Common myeloid progenitor, CD34-positive (primary cell): ENCODE data around the gene TAPT1.

Source experiments
- CTCF ChIA-PET: fragments of 350-600 bp; sonication (Branson Sonifier 250); formaldehyde crosslinking; loops from one replicate; lab custom pipeline; 2021; ENCODE audit warnings: antibody characterized with exemption; lab: Charles Lee
- POLR2A ChIA-PET: fragments of 350-600 bp; sonication (Branson Sonifier 250); formaldehyde crosslinking; loops from one replicate; lab custom pipeline; 2021; ENCODE audit warnings: antibody characterized with exemption; lab: Charles Lee
- DNase-seq, 3 donors: peaks; one replicate each; pipeline versions ENCODE4 v3.0.0 to v3.0.0-alpha.2; 2013
- H3K27ac ChIP-seq, 2 experiments: 1 replicate in 1 of 2; 2 replicates in 1 of 2; pipeline ENCODE4 v1.7.0; 2013; ENCODE audit warnings: inconsistent platforms in 2 of 2, low read length in 2 of 2, mild to moderate bottlenecking in 2 of 2, low read depth in 1 of 2, moderate library complexity in 1 of 2; ENCODE audit not compliant: severe bottlenecking in 2 of 2, insufficient read depth in 1 of 2, poor library complexity in 1 of 2
- H3K27me3 ChIP-seq, 5 experiments: replicated peaks in 2 of 5; 1 replicate in 3 of 5; 2 replicates in 2 of 5; pipeline versions ENCODE4 v1.6.1 to v1.7.0; 2013; ENCODE audit warnings: low read length in 4 of 5, mild to moderate bottlenecking in 2 of 5, moderate library complexity in 2 of 5, inconsistent platforms in 1 of 5; ENCODE audit not compliant: insufficient read depth in 5 of 5, control insufficient read depth in 4 of 5
- H3K36me3 ChIP-seq, 4 experiments: 1 replicate in 2 of 4; 2 replicates in 2 of 4; pipeline versions ENCODE4 v1.6.1 to v1.7.0; 2013; ENCODE audit warnings: low read length in 3 of 4, control low read depth in 1 of 4, mild to moderate bottlenecking in 1 of 4; ENCODE audit not compliant: control insufficient read depth in 4 of 4, insufficient read depth in 4 of 4
- H3K4me1 ChIP-seq, 4 experiments: 1 replicate in 3 of 4; 2 replicates in 1 of 4; pipeline versions ENCODE4 v1.6.1 to v1.7.1; 2013; ENCODE audit warnings: low read length in 3 of 4, mild to moderate bottlenecking in 3 of 4, control low read depth in 1 of 4, inconsistent platforms in 1 of 4, moderate library complexity in 1 of 4; ENCODE audit not compliant: control insufficient read depth in 4 of 4, insufficient read depth in 4 of 4; ENCODE audit errors: control extremely low read depth in 1 of 4
- H3K4me3 ChIP-seq, 7 experiments: 1 replicate in 4 of 7; 2 replicates in 3 of 7; pipeline versions ENCODE4 v1.5.1 to v1.7.0; 2013; ENCODE audit warnings: mild to moderate bottlenecking in 7 of 7, low read length in 6 of 7, moderate library complexity in 6 of 7, inconsistent platforms in 2 of 7, low read depth in 2 of 7, control low read depth in 1 of 7; ENCODE audit not compliant: insufficient read depth in 4 of 7, control insufficient read depth in 1 of 7; ENCODE audit errors: extremely low read depth in 1 of 7
- H3K9me3 ChIP-seq, 5 experiments: 1 replicate in 4 of 5; 2 replicates in 1 of 5; pipeline versions ENCODE4 v1.6.1 to v1.7.1; 2013; ENCODE audit warnings: low read length in 4 of 5, mild to moderate bottlenecking in 2 of 5, inconsistent platforms in 1 of 5, low read depth in 1 of 5, moderate library complexity in 1 of 5; ENCODE audit not compliant: control insufficient read depth in 4 of 5, insufficient read depth in 2 of 5; ENCODE audit errors: control extremely low read depth in 1 of 5
- WGBS: methylation state at CpG from one replicate; pipeline ENCODE4 v1.1.5; 2013; ENCODE audit not compliant: insufficient coverage; 5-methylcytosine and 5-hydroxymethylcytosine counted together

TAPT1 gene

GRCh38 chr4:16159286-16159685 lies 67.0 kb downstream of the TAPT1 start:
- 100% methylated on average over 3 of the region's 3 CpGs for WGBS
- CTCF ChIA-PET, result interaction anchor here (1.1 to 1.8 kb wide), 2 partner anchors 10 to 147 kb away, joined by 3 to 4 read pairs; no protein-coding TSS in a partner anchor
- no peaks in the 10 kb centered on the region for H3K9me3 ChIP-seq
- no peak overlapping the region for H3K27ac ChIP-seq
- H3K27me3 ChIP-seq, result no peaks in the 10 kb centered on the region
- DNase-seq, result no peak
- POLR2A ChIA-PET, result no interaction called here
- H3K36me3 ChIP-seq, result peaks cover 4 to 29% (median 16%) of the 10 kb centered on the region in 4 experiments
- H3K4me1 ChIP-seq, result peaks cover 0 to 24% (median 7%) of the 10 kb centered on the region in 4 experiments
- H3K4me3 ChIP-seq, result no peak overlapping the region

GRCh38 chr4:16158504-16158852 lies 67.8 kb downstream of the TAPT1 start:
- 85% methylated on average over 3 of the region's 3 CpGs for WGBS
- Histone ChIP-seq H3K36me3 (peaks cover 3 to 21% (median 10%) of the 10 kb centered on the region in 4 experiments), H3K4me3 (no peak overlapping the region), H3K4me1 (peaks cover 0 to 24% (median 7%) of the 10 kb centered on the region in 4 experiments), H3K9me3 (no peaks in the 10 kb centered on the region), H3K27me3 (no peaks in the 10 kb centered on the region), H3K27ac (no peak overlapping the region)
- DNase-seq, result no peak
- ChIA-PET CTCF (interaction anchor here (1.1 to 1.9 kb wide), 6 partner anchors 9 to 146 kb away, joined by 3 to 6 read pairs (median 4); no protein-coding TSS in a partner anchor), POLR2A (no interaction called here)

- 89% methylated on average over 14 of the region's 14 CpGs for WGBS
- Histone ChIP-seq H3K27me3 (no peaks in the 10 kb centered on the region), H3K9me3 (no peaks in the 10 kb centered on the region), H3K4me3 (no peak overlapping the region), H3K4me1 (peaks cover 0 to 24% (median 7%) of the 10 kb centered on the region in 4 experiments), H3K27ac (no peak overlapping the region), H3K36me3 (peaks cover 1 to 15% (median 6%) of the 10 kb centered on the region in 4 experiments)
- no peak for DNase-seq
- CTCF ChIA-PET, result interaction anchor here (0.8 to 1.9 kb wide), 9 partner anchors 9 to 140 kb away, joined by 3 to 6 read pairs (median 4); no protein-coding TSS in a partner anchor
- POLR2A ChIA-PET, result interaction anchor here (0.6 to 0.9 kb wide), 2 partner anchors 110 to 111 kb away, joined by 3 read pairs; no protein-coding TSS in a partner anchor
Observed at GRCh38 chr4:16157609-16158503, 68.4 kb downstream of the TAPT1 start.

- 71% methylated on average over 7 of the region's 9 CpGs for WGBS
- no peak overlapping the region for H3K27ac ChIP-seq
- no peak overlapping the region for H3K4me3 ChIP-seq
- ChIA-PET CTCF (interaction anchor here (0.9 to 1.1 kb wide), 3 partner anchors 11 to 35 kb away, joined by 3 read pairs; no protein-coding TSS in a partner anchor), POLR2A (no interaction called here)
- no peak for DNase-seq
- no peaks in the 10 kb centered on the region for H3K27me3 ChIP-seq
- no peaks in the 10 kb centered on the region for H3K9me3 ChIP-seq
- H3K4me1 ChIP-seq, result peaks cover 0 to 7% (median 1%) of the 10 kb centered on the region in 4 experiments
- peaks cover 0 to 8% (median 4%) of the 10 kb centered on the region in 4 experiments for H3K36me3 ChIP-seq
Observed at GRCh38 chr4:16155528-16156169, 70.6 kb downstream of the TAPT1 start.

GRCh38 chr4:16154451-16154850 lies 71.8 kb downstream of the TAPT1 start:
- Histone ChIP-seq H3K9me3 (no peaks in the 10 kb centered on the region), H3K4me1 (peaks cover 0 to 3% (median 1%) of the 10 kb centered on the region in 4 experiments), H3K27ac (no peak overlapping the region), H3K27me3 (no peaks in the 10 kb centered on the region), H3K36me3 (no peaks in the 10 kb centered on the region), H3K4me3 (no peak overlapping the region)
- WGBS, result 100% methylated on average over 2 of the region's 3 CpGs
- POLR2A ChIA-PET, result no interaction called here
- no peak for DNase-seq
- CTCF ChIA-PET, result interaction anchor here (1.6 kb wide), 1 partner anchor 10 kb away, joined by 3 read pairs; no protein-coding TSS in a partner anchor

GRCh38 chr4:16150716-16151115 lies 75.6 kb downstream of the TAPT1 start:
- ChIA-PET CTCF (interaction anchor here (0.7 to 2.4 kb wide), 3 partner anchors 18 to 120 kb away, joined by 4 to 7 read pairs (median 4); no protein-coding TSS in a partner anchor), POLR2A (no interaction called here)
- H3K4me3 ChIP-seq, result no peak overlapping the region
- H3K27me3 ChIP-seq, result no peaks in the 10 kb centered on the region
- DNase-seq, result no peak
- peaks cover 0 to under 1% (median 0%) of the 10 kb centered on the region in 4 experiments for H3K4me1 ChIP-seq
- WGBS, result 100% methylated on average over 2 of the region's 2 CpGs
- no peaks in the 10 kb centered on the region for H3K36me3 ChIP-seq
- no peak overlapping the region for H3K27ac ChIP-seq
- H3K9me3 ChIP-seq, result peaks cover 0 to 5% (median 0%) of the 10 kb centered on the region in 5 experiments
